ENCODE results near the gene RALB. TPM values are rescaled to one million over a fixed set of nuclear protein-coding genes. Genes with fewer than 3 reads are reported as not detected.

Gene RALB
- total RNA-seq, 2 donors from 2014 or later, result 37.1 to 45.8 TPM

DNA sequence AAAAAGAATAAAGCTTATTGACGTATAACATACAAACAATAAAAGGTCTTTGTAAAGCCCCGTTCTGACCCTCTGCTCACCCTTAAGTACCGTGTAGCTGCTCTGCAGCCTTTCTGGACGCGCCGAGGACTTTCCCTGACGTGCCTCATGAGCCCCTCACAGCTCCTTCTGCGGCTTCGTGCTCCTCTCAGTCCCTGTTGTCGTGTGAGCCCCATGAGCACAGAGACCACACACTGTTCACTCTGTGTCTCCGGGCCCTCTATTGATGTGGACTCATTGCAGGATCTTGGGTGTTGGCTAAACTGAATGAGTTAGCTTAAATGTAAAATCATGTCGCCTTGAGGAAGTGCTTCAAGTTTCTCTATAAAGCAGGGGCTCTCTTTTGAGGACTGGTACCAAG lies 49.6 kb downstream of the RALB start:
- H3K27me3 Mint-ChIP-seq (ENCODE audit: insufficient read depth), result peaks cover 1% of the 10 kb centered on the region
- Histone ChIP-seq H3K27me3 (ENCODE audit: control insufficient read depth, insufficient read depth, low read length, poor library complexity, severe bottlenecking) (no peaks in the 10 kb centered on the region), H3K9me3 (ENCODE audit: control insufficient read depth, low read length) (no peaks in the 10 kb centered on the region), H3K4me1 (ENCODE audit: control insufficient read depth, insufficient read depth, low read length) (no peaks in the 10 kb centered on the region), H3K27ac (ENCODE audit: low read depth, low read length) (no peak overlapping the region), H3K36me3 (ENCODE audit: control insufficient read depth, insufficient read depth, low read length) (peaks cover 23% of the 10 kb centered on the region), H3K4me3 (ENCODE audit: low read length) (no peak overlapping the region), H3K9ac (ENCODE audit: extremely low read depth, low read length, poor library complexity, severe bottlenecking) (no peak overlapping the region)
- TF ChIP-seq CTCF (conservative IDR thresholded peaks at IDR 0.05), result no peak
- H3K4me1 Mint-ChIP-seq, result no peaks in the 10 kb centered on the region
- 93% methylated on average over 7 to 12 of the region's 12 CpGs for WGBS, 2 experiments (ENCODE audit: insufficient coverage in 1 of 2, insufficient read length in 1 of 2)
- H3K36me3 Mint-ChIP-seq (ENCODE audit: low read depth), result peaks cover 25% of the 10 kb centered on the region
- H3K27ac Mint-ChIP-seq, result no peak overlapping the region
- no peak overlapping the region for H3K4me3 Mint-ChIP-seq
- no peaks in the 10 kb centered on the region for H3K9me3 Mint-ChIP-seq
- DNase-seq, result peak; percentile 36

DNA sequence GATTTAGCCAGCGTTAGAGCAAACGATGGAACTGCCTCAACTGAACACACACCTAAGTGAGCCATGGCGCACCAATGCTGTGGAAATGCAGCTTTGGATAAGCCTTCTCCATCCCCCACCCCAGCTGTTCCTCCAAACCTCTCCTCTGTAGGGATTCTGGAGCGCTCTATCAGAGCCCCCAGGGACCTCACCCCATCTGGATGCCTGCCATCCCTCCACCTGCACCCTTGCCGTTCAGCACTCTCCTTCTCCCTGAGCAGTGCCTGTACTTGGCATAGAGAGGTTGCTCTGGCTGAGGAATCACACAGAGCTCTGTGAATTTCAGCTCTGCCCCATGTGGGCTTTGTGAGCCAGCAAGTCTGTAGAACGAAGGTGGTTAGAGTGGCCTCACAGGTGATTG lies 50.5 kb downstream of the RALB start:
- DNase-seq, result no peak
- Mint-ChIP-seq H3K4me1 (no peaks in the 10 kb centered on the region), H3K36me3 (ENCODE audit: low read depth) (peaks cover 21% of the 10 kb centered on the region), H3K27me3 (ENCODE audit: insufficient read depth) (peaks cover 3% of the 10 kb centered on the region), H3K27ac (no peak overlapping the region), H3K4me3 (no peak overlapping the region), H3K9me3 (no peaks in the 10 kb centered on the region)
- Histone ChIP-seq H3K27ac (ENCODE audit: low read depth, low read length) (no peak overlapping the region), H3K27me3 (ENCODE audit: control insufficient read depth, insufficient read depth, low read length, poor library complexity, severe bottlenecking) (no peaks in the 10 kb centered on the region), H3K4me3 (ENCODE audit: low read length) (no peak overlapping the region), H3K36me3 (ENCODE audit: control insufficient read depth, insufficient read depth, low read length) (peaks cover 18% of the 10 kb centered on the region), H3K9ac (ENCODE audit: extremely low read depth, low read length, poor library complexity, severe bottlenecking) (no peak overlapping the region), H3K9me3 (ENCODE audit: control insufficient read depth, low read length) (no peaks in the 10 kb centered on the region), H3K4me1 (ENCODE audit: control insufficient read depth, insufficient read depth, low read length) (no peaks in the 10 kb centered on the region)
- TF ChIP-seq CTCF (conservative IDR thresholded peaks at IDR 0.05), result no peak
- WGBS, 2 experiments (ENCODE audit: insufficient coverage in 1 of 2, insufficient read length in 1 of 2), result 91 to 93% methylated on average over 3 to 6 of the region's 6 CpGs

GRCh38 chr2:120305296-120305695 lies 52.6 kb downstream of the RALB start:
- Histone ChIP-seq H3K4me1 (ENCODE audit: control insufficient read depth, insufficient read depth, low read length) (peaks cover 4% of the 10 kb centered on the region), H3K9me3 (ENCODE audit: control insufficient read depth, low read length) (no peaks in the 10 kb centered on the region), H3K27me3 (ENCODE audit: control insufficient read depth, insufficient read depth, low read length, poor library complexity, severe bottlenecking) (no peaks in the 10 kb centered on the region), H3K27ac (ENCODE audit: low read depth, low read length) (no peak overlapping the region), H3K4me3 (ENCODE audit: low read length) (no peak overlapping the region), H3K36me3 (ENCODE audit: control insufficient read depth, insufficient read depth, low read length) (no peaks in the 10 kb centered on the region), H3K9ac (ENCODE audit: extremely low read depth, low read length, poor library complexity, severe bottlenecking) (no peak overlapping the region)
- TF ChIP-seq CTCF (conservative IDR thresholded peaks at IDR 0.05), result peak; percentile 71
- 87 to 92% methylated on average over 6 of the region's 6 CpGs for WGBS, 2 experiments (ENCODE audit: insufficient coverage in 1 of 2, insufficient read length in 1 of 2)
- Mint-ChIP-seq H3K9me3 (no peaks in the 10 kb centered on the region), H3K4me3 (no peak overlapping the region), H3K27ac (no peak overlapping the region), H3K4me1 (peaks cover 3% of the 10 kb centered on the region), H3K36me3 (ENCODE audit: low read depth) (peaks cover 10% of the 10 kb centered on the region), H3K27me3 (ENCODE audit: insufficient read depth) (peaks cover 3% of the 10 kb centered on the region)
- DNase-seq, result peak; percentile 69
